AG04450 (cell line): ENCODE data around the gene NVL. TPM values are rescaled to one million over a fixed set of nuclear protein-coding genes. Genes with fewer than 3 reads are reported as not detected.
A peak's percentile ranks its signal among the peaks of the same experiment; 100 is the strongest.
"Not testable (repeated sequence)": the region's sequence is repeated elsewhere in the genome, so short reads cannot be mapped to it uniquely, and the experiment has no call there.

ENCODE experiments used
- CTCF ChIA-PET: fragments of 300-600, 350-600 bp; formaldehyde crosslinking; extraction: SDS; loops from one replicate; lab custom pipeline; 2022; ENCODE audit warnings: antibody characterized with exemption, inconsistent platforms; lab: Charles Lee
- POLR2A ChIA-PET: fragments of 350-600 bp; formaldehyde crosslinking; extraction: SDS; loops from one replicate; lab custom pipeline; 2021; ENCODE audit warnings: antibody characterized with exemption, inconsistent platforms; lab: Yijun Ruan, JAX
- DNase-seq: peaks from one replicate; pipeline ENCODE4 v3.0.0-alpha.2; 2011; ENCODE audit warnings: low read depth, low spot score
- H3K27ac ChIP-seq: one replicate; pipeline ENCODE4 v1.5.1; 2012; ENCODE audit warnings: low read depth, low read length, control low read depth
- H3K27me3 ChIP-seq: one replicate; pipeline ENCODE4 v1.6.0; 2012; ENCODE audit warnings: low read length; ENCODE audit not compliant: control insufficient read depth, insufficient read depth
- H3K4me3 ChIP-seq: 2 replicates; pipeline ENCODE4 v1.5.1; 2011; ENCODE audit warnings: mild to moderate bottlenecking, low read depth, low read length, control low read depth
- H3K9me3 ChIP-seq: 2 replicates; pipeline ENCODE4 v1.5.1; 2012; ENCODE audit warnings: low read length; ENCODE audit not compliant: control insufficient read depth, insufficient read depth
- polyA plus RNA-seq: library from polyadenylated mRNA; depleted of rRNA; stranded (reverse); fragments of >200 nt; gene quantifications from 2 replicates; pipeline ENCODE4 v1.2.3, GENCODE V29; 2011
- TF ChIP-seq, protein P1 (sequence below): IDR thresholded peaks from 2 replicates; pipeline ENCODE4 v1.5.1; 2011; ENCODE audit warnings: low read depth, low read length, control low read depth, inconsistent platforms

Gene NVL
- polyA plus RNA-seq, 1 experiment = 18.8 TPM

DNA sequence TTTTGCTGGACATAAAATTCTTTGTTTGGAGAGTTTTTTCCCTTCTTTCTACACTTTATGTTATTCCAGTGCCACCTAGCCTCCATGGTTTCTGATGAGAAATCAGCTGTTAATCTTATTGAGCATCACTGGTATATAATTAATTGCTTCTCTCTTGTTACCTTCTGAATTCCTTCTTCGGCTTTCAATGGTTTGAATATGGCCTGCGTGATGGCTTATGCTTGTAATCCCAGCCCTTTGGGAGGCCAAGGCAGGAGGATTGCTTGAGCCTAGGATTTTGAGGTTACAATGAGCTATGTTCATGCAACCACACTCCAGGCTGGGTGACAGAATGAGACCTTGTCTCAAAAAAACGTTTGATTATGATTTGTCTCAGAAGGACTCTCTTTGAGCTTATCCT, 13.7 kb upstream of the NVL start:
- H3K9me3 ChIP-seq = peaks cover 15% of the 10 kb centered on the region
- ChIA-PET CTCF (interaction anchor here (2.2 kb wide), 1 partner anchor 10 kb away, joined by 12 read pairs; no protein-coding TSS in a partner anchor), POLR2A (no interaction called here)
- H3K27ac ChIP-seq = no peak overlapping the region
- TF ChIP-seq, protein P1, sequence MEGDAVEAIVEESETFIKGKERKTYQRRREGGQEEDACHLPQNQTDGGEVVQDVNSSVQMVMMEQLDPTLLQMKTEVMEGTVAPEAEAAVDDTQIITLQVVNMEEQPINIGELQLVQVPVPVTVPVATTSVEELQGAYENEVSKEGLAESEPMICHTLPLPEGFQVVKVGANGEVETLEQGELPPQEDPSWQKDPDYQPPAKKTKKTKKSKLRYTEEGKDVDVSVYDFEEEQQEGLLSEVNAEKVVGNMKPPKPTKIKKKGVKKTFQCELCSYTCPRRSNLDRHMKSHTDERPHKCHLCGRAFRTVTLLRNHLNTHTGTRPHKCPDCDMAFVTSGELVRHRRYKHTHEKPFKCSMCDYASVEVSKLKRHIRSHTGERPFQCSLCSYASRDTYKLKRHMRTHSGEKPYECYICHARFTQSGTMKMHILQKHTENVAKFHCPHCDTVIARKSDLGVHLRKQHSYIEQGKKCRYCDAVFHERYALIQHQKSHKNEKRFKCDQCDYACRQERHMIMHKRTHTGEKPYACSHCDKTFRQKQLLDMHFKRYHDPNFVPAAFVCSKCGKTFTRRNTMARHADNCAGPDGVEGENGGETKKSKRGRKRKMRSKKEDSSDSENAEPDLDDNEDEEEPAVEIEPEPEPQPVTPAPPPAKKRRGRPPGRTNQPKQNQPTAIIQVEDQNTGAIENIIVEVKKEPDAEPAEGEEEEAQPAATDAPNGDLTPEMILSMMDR = no peak
- no peak for DNase-seq
- H3K4me3 ChIP-seq = no peak overlapping the region
- H3K27me3 ChIP-seq = peaks cover 2% of the 10 kb centered on the region

DNA sequence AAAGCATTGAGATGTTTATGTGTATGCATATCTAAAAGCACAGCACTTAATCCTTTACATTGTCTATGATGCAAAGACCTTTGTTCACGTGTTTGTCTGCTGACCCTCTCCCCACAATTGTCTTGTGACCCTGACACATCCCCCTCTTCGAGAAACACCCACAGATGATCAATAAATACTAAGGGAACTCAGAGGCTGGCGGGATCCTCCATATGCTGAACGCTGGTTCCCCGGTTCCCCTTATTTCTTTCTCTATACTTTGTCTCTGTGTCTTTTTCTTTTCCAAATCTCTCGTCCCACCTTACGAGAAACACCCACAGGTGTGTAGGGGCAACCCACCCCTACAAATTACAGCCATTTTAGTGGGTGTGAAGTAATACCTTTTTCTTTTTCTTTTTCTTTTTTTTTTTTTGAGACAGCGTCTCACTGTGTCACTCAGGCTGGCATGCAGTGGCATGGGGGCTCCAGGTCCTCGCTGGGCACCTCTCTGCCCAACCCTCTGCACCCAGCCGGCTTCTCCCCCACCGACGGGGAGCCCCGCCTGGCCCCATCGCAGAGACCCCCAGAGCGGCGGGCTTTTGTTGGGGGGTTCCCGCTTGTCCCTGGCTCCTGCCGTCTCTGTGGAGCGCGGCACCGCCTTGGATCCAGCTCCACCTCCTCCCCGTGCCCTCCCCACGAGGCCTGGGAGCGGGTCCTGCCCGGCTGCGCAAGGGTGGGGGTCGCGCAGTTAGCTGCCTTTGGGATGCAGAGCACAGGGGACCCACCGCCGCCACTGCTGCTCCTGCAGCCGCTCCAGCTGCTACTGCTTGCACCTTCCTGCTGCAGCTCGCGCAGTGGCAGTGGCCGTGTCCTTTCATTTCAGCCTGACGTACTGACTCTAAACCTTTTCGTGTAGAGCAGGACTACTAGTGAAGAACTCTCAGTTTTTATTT, 10.7 kb upstream of the NVL start:
- Histone ChIP-seq H3K9me3 (peaks cover 15% of the 10 kb centered on the region), H3K4me3 (peak overlapping the region; percentile 64)
- H3K27me3 ChIP-seq, DNase-seq, H3K27ac ChIP-seq, POLR2A ChIA-PET, CTCF ChIA-PET: not testable (repeated sequence)

- ChIA-PET POLR2A (no interaction called here), CTCF (no interaction called here)
- Histone ChIP-seq H3K27ac (no peak overlapping the region), H3K9me3 (peaks cover 14% of the 10 kb centered on the region), H3K27me3 (no peaks in the 10 kb centered on the region), H3K4me3 (no peak overlapping the region)
- TF ChIP-seq, protein P1 = no peak
- no peak for DNase-seq
Observed at GRCh38 chr1:224339442-224340033, 9.6 kb upstream of the NVL start.

DNA sequence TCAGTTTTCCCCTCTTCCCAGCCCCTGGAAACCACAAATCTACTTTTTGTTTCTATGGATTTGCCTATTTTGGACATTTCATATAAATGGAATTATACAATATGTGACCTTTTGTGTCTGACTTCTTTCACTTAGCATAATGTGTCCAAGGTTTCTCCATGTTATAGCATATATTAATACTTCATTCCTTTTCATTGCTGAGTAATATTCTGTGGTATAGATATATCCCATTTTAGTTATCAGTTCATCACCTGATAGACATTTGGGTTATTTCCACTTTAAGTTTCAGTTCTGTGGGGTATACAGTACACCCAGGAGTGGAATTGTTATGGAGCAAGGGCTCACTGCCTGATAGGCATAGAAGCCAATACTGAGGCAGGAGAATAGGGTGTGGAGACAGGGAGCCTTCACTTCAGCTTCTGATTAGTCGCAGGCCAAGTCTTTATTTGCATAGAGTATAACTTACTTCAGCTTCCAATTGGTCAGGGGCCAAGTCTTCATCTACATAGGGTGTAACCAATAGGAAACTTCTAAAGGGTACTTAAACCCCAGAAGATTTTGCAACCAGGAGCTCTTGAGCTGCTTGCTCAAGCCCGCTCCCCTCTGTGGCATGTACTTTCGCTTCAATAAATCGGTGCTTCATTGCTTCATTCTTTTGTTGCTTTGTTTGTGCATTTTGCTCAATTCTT, 8.3 kb upstream of the NVL start:
- Histone ChIP-seq H3K27me3 (no peaks in the 10 kb centered on the region), H3K27ac (no peak overlapping the region), H3K9me3 (peaks cover 2% of the 10 kb centered on the region), H3K4me3 (no peak overlapping the region)
- ChIA-PET CTCF (interaction anchor here (0.5 to 0.8 kb wide), 2 partner anchors 119 kb away, joined by 3 to 5 read pairs; no protein-coding TSS in a partner anchor), POLR2A (no interaction called here)
- TF ChIP-seq, protein P1 = no peak
- DNase-seq = no peak
